Stimulated activated CD8-positive, alpha-beta memory T cell treated with anti-CD3 and anti-CD28 coated beads, Interleukin-4, amount 100 ng/mL, for 4 hours (primary cell): ENCODE measurements around the gene PPP2R2B.

Experiments
- DNase-seq, 2 donors: peaks; one replicate each; pipeline ENCODE4 v3.0.0-alpha.2; 2020; ENCODE audit warnings: low read depth in 2 of 2, low spot score in 1 of 2

The PPP2R2B gene

GRCh38 chr5:146660376-146660960, 218.1 kb downstream of the PPP2R2B start:
- no peak for DNase-seq

GRCh38 chr5:146659961-146660360, 218.6 kb downstream of the PPP2R2B start:
- DNase-seq, result no peak

- no peak for DNase-seq
Measured at GRCh38 chr5:146656703-146657102, 221.9 kb downstream of the PPP2R2B start.

GRCh38 chr5:146653560-146653959, 225.0 kb downstream of the PPP2R2B start:
- no peak for DNase-seq

- DNase-seq, result no peak
Measured at GRCh38 chr5:146652547-146652946, 226.0 kb downstream of the PPP2R2B start.

- no peak for DNase-seq
Measured at GRCh38 chr5:146647656-146648199, 230.8 kb downstream of the PPP2R2B start.

GRCh38 chr5:146646441-146646840, 232.1 kb downstream of the PPP2R2B start:
- no peak for DNase-seq

- DNase-seq, result no peak
Measured at GRCh38 chr5:146645342-146645741, 233.2 kb downstream of the PPP2R2B start.

GRCh38 chr5:146644831-146645230, 233.7 kb downstream of the PPP2R2B start:
- no peak for DNase-seq

- no peak for DNase-seq
Measured at GRCh38 chr5:146643776-146644175, 234.8 kb downstream of the PPP2R2B start.

- no peak for DNase-seq
Measured at GRCh38 chr5:146642410-146642809, 236.1 kb downstream of the PPP2R2B start.

GRCh38 chr5:146641941-146642340, 236.6 kb downstream of the PPP2R2B start:
- no peak for DNase-seq

- no peak for DNase-seq
Measured at GRCh38 chr5:146640285-146640896, 238.2 kb downstream of the PPP2R2B start.

GRCh38 chr5:146635443-146635842, 243.1 kb downstream of the PPP2R2B start:
- no peak for DNase-seq

GRCh38 chr5:146633323-146633764, 245.2 kb downstream of the PPP2R2B start:
- DNase-seq, result no peak

GRCh38 chr5:146632620-146633322, 245.8 kb downstream of the PPP2R2B start:
- DNase-seq, result no peak

- no peak for DNase-seq
Measured at GRCh38 chr5:146630472-146630871, 248.1 kb downstream of the PPP2R2B start.

GRCh38 chr5:146628950-146629349, 249.6 kb downstream of the PPP2R2B start:
- no peak for DNase-seq

GRCh38 chr5:146626936-146627335, 251.6 kb downstream of the PPP2R2B start:
- DNase-seq, result no peak

- no peak for DNase-seq
Measured at GRCh38 chr5:146624179-146624578, 254.4 kb downstream of the PPP2R2B start.

GRCh38 chr5:146623666-146624065, 254.9 kb downstream of the PPP2R2B start:
- no peak for DNase-seq

GRCh38 chr5:146623009-146623408, 255.5 kb downstream of the PPP2R2B start:
- DNase-seq, result no peak
